B cell (primary cell): ENCODE results near the gene SMC3.

ENCODE experiments used
- EZH2 ChIP-seq: IDR thresholded peaks from 2 replicates; pipeline ENCODE4 v1.6.1; 2012; ENCODE audit warnings: borderline replicate concordance, low read depth, mild to moderate bottlenecking, moderate library complexity, low read length; ENCODE audit not compliant: insufficient read depth, poor library complexity, severe bottlenecking
- TF ChIP-seq, protein P1 (sequence below): fragments of 200-600 bp; IDR thresholded peaks from one replicate; pipeline ENCODE4 v1.8.0; 2022; ENCODE audit warnings: antibody characterized with exemption, mild to moderate bottlenecking

DNA sequence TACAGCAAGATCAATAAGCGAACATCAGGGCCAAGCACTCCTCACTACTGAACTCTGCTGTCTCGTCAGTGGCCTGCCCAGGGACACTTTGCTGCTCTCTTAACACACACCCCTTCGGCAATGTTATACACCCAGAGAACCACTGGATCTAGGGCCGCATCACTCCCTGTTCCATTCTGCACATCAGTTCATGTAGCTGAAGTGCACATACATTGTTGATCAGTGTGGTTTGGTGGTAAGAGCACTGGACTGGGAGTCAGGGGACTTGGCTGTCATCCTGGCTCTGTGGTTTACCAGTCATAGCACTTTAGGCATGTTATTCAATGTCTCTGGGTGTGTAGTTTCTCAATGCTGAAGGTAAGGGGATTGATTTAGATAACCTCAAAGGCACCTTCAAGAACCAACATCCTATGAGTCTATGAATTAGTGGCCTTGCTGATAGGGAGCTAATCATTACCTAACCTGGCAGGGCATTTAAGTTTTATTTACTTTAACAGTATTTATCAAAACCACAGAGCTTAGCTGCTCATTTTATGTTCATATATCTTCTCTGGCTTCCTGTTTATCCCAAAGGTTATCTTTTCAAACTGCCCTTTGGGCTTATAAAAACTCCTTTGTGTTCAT is 45.0 kb upstream of the SMC3 start:
- TF ChIP-seq, protein P1, sequence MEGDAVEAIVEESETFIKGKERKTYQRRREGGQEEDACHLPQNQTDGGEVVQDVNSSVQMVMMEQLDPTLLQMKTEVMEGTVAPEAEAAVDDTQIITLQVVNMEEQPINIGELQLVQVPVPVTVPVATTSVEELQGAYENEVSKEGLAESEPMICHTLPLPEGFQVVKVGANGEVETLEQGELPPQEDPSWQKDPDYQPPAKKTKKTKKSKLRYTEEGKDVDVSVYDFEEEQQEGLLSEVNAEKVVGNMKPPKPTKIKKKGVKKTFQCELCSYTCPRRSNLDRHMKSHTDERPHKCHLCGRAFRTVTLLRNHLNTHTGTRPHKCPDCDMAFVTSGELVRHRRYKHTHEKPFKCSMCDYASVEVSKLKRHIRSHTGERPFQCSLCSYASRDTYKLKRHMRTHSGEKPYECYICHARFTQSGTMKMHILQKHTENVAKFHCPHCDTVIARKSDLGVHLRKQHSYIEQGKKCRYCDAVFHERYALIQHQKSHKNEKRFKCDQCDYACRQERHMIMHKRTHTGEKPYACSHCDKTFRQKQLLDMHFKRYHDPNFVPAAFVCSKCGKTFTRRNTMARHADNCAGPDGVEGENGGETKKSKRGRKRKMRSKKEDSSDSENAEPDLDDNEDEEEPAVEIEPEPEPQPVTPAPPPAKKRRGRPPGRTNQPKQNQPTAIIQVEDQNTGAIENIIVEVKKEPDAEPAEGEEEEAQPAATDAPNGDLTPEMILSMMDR: no peak
- no peak for TF ChIP-seq EZH2
